ENCODE results near the gene GUCY1A1.

Gene GUCY1A1

GRCh38 chr4:155777971-155778735, 111.5 kb downstream of the GUCY1A1 start:
- no peak for DNase-seq (ENCODE audit: low read depth)

DNA sequence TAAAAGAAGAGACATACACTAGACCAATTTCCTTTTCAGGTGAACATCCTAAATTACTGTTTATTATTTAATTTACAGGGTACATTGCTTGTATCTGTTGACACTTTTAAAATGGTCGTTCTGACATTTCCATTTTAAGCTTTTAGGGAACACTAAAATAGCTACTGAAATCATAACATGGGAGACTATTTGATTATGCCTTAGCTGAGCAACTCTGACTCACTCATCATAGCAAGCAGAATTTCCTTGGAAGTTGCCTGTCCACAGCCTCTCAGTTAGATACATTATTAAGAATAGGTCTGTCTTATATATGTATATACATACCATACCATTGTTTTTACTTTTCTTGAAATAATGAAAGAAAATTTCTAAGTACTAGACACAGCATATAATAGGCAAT, 114.1 kb downstream of the GUCY1A1 start:
- DNase-seq (ENCODE audit: low read depth), result no peak

DNA sequence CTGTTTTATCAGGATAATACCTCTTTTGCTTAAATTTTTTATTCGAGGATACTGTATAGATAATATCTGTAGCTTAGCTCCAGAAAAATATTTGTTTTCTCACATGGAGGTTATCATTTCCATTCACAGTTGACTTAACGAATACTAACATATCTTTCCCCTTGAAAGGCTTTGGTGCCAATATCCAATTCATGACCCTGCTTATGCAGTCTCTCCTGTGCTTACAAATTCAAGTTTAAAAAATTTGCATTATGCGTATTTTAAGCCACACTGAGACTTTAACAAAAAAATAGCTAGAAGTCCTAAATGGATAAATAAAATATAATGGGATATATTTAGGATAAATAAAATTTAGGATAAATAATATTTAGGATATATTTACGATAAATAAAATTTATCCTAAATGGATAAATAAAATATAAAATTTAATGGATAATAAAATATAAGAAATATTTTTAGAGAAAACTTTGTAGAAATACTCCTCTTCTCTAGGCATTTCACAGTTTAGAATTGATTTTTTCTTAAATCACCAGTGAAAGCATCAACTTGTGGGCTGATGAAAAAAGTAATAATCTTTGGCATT, 114.7 kb downstream of the GUCY1A1 start:
- no peak for DNase-seq (ENCODE audit: low read depth)

All from HS-27A (cell line).